Sigmoid colon (tissue), 4 donors: ENCODE data around the gene LHX6.

Experiments
- CTCF ChIP-seq, 4 experiments: fragments of 450-650 bp in 3 of 4; fragments of 200-600 bp in 1 of 4; IDR thresholded peaks; one replicate each; pipeline ENCODE4 v1.5.1; 2016 to 2019; ENCODE audit warnings: antibody characterized with exemption in 4 of 4, mild to moderate bottlenecking in 3 of 4, moderate library complexity in 2 of 4
- EP300 ChIP-seq, 4 donors: sonication (generic); formaldehyde crosslinking; IDR thresholded peaks; one replicate each; pipeline ENCODE4 v1.6.1; 2017; ENCODE audit warnings: antibody characterized with exemption in 4 of 4
- POLR2A ChIP-seq, 2 donors: fragments of 450-650 bp; IDR thresholded peaks; one replicate each; pipeline ENCODE4 v1.6.1; 2016; ENCODE audit warnings: antibody characterized with exemption in 2 of 2, mild to moderate bottlenecking in 2 of 2, moderate library complexity in 2 of 2
- POLR2AphosphoS5 ChIP-seq, 4 donors: sonication (generic); formaldehyde crosslinking; IDR thresholded peaks; one replicate each; pipeline ENCODE4 v1.6.1; 2017; ENCODE audit warnings: antibody characterized with exemption in 4 of 4

DNA sequence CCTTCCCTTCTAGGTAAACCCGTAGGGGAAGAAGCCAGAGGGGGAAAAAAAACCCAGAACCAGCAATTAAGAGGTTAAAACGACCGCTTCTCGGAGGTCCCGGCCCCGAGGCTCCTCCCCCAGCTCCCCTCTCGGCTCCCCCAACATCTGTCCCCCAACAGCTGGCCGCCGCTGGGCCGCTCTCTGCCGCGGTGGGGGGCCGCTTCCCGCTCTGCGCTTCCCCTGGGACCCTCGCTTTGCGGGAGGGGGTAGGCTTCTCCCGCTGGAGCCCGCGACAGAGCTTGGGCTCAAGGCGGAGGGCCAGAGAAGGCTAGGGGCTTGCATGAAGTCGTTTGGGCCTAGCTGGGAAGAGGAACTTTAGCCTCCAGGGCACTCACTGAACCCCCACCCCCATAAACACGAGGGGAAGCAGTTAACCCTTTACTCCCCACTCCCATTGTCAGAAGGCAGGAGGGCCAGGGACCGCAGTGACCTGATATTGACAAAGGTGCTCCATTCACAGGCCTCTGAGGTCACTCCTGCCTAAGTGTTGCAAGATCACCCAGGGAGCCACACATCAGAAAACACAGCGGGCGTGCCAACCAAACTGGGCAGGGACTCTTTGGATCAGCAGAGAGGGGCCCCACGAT, 7.5 kb downstream of the LHX6 start:
- no peak for TF ChIP-seq CTCF (IDR thresholded peaks at IDR 0.05)
- no peak for TF ChIP-seq POLR2A (IDR thresholded peaks at IDR 0.05)
- TF ChIP-seq POLR2AphosphoS5 (IDR thresholded peaks at IDR 0.05): no peak
- no peak for TF ChIP-seq EP300 (IDR thresholded peaks at IDR 0.05)
